Body of pancreas (tissue), 4 donors: Measurements from ENCODE around the gene ENTHD1.

Experiments used
- POLR2A ChIP-seq, 3 donors: fragments of 450-650 bp; IDR thresholded peaks; one replicate each; pipeline ENCODE4 v1.6.1; 2016; ENCODE audit warnings: antibody characterized with exemption in 3 of 3, mild to moderate bottlenecking in 2 of 3
- TF ChIP-seq, protein P1 (sequence below), 7 experiments: fragments of 450-650 bp in 4 of 7; fragments of 200-600 bp in 3 of 7; sonication (generic) in 3 of 7; IDR thresholded peaks; one replicate each; pipeline ENCODE4 v1.5.1; 2016 to 2019; ENCODE audit warnings: antibody characterized with exemption in 7 of 7

GRCh38 chr22:39715778-39716495 is 177.6 kb downstream of the ENTHD1 start:
- TF ChIP-seq, protein P1, sequence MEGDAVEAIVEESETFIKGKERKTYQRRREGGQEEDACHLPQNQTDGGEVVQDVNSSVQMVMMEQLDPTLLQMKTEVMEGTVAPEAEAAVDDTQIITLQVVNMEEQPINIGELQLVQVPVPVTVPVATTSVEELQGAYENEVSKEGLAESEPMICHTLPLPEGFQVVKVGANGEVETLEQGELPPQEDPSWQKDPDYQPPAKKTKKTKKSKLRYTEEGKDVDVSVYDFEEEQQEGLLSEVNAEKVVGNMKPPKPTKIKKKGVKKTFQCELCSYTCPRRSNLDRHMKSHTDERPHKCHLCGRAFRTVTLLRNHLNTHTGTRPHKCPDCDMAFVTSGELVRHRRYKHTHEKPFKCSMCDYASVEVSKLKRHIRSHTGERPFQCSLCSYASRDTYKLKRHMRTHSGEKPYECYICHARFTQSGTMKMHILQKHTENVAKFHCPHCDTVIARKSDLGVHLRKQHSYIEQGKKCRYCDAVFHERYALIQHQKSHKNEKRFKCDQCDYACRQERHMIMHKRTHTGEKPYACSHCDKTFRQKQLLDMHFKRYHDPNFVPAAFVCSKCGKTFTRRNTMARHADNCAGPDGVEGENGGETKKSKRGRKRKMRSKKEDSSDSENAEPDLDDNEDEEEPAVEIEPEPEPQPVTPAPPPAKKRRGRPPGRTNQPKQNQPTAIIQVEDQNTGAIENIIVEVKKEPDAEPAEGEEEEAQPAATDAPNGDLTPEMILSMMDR (IDR thresholded peaks at IDR 0.05) = no peak
- no peak for TF ChIP-seq POLR2A (IDR thresholded peaks at IDR 0.05)
